GM15510 (cell line): Measurements from ENCODE around the gene PTPRN2.

Experiments used
- POLR2A ChIP-seq: IDR thresholded peaks from 3 replicates; pipeline ENCODE4 v1.6.1; 2011; ENCODE audit warnings: borderline replicate concordance; ENCODE audit not compliant: insufficient read length; ENCODE audit errors: extremely low read depth

Gene PTPRN2

GRCh38 chr7:157494506-157495176 lies 1093.0 kb downstream of the PTPRN2 start:
- no peak for TF ChIP-seq POLR2A

- no peak for TF ChIP-seq POLR2A
These were observed 1093.8 kb downstream of the PTPRN2 start for GRCh38 chr7:157493776-157494175.

- TF ChIP-seq POLR2A: no peak
These were observed 1094.6 kb downstream of the PTPRN2 start for GRCh38 chr7:157493017-157493416.

- TF ChIP-seq POLR2A: no peak
These were observed 1097.1 kb downstream of the PTPRN2 start for GRCh38 chr7:157490465-157490912.
